Activated naive CD4-positive, alpha-beta T cell treated with anti-CD3 and anti-CD28 coated beads, Interleukin-2, amount 50 U/mL, for 24 hours (primary cell): ENCODE data around the gene VLDLR.

Experiments
- H3K27ac Mint-ChIP-seq: one replicate; pipeline ENCODE4 v1.8.0; 2021; ENCODE audit warnings: mild to moderate bottlenecking, mixed read lengths
- H3K27me3 Mint-ChIP-seq: one replicate; pipeline ENCODE4 v1.8.0; 2021; ENCODE audit warnings: mixed read lengths
- H3K36me3 Mint-ChIP-seq: one replicate; pipeline ENCODE4 v1.8.0; 2021; ENCODE audit warnings: mixed read lengths
- H3K4me1 Mint-ChIP-seq: one replicate; pipeline ENCODE4 v1.8.0; 2021; ENCODE audit warnings: mixed read lengths
- H3K4me3 Mint-ChIP-seq: one replicate; pipeline ENCODE4 v1.8.0; 2021; ENCODE audit warnings: mild to moderate bottlenecking, mixed read lengths
- H3K9me3 Mint-ChIP-seq: one replicate; pipeline ENCODE4 v1.8.0; 2021; ENCODE audit warnings: mixed read lengths

Gene VLDLR

GRCh38 chr9:2634818-2635217, 13.2 kb downstream of the VLDLR start:
- H3K36me3 Mint-ChIP-seq = peaks cover 2% of the 10 kb centered on the region
- no peak overlapping the region for H3K27ac Mint-ChIP-seq
- H3K9me3 Mint-ChIP-seq = no peaks in the 10 kb centered on the region
- H3K27me3 Mint-ChIP-seq = peaks cover 11% of the 10 kb centered on the region
- no peaks in the 10 kb centered on the region for H3K4me1 Mint-ChIP-seq
- H3K4me3 Mint-ChIP-seq = no peak overlapping the region

GRCh38 chr9:2635922-2636321, 14.3 kb downstream of the VLDLR start:
- peaks cover 5% of the 10 kb centered on the region for H3K9me3 Mint-ChIP-seq
- H3K27ac Mint-ChIP-seq = no peak overlapping the region
- H3K4me1 Mint-ChIP-seq = no peaks in the 10 kb centered on the region
- peaks cover 9% of the 10 kb centered on the region for H3K27me3 Mint-ChIP-seq
- no peak overlapping the region for H3K4me3 Mint-ChIP-seq
- H3K36me3 Mint-ChIP-seq = peaks cover 3% of the 10 kb centered on the region

DNA sequence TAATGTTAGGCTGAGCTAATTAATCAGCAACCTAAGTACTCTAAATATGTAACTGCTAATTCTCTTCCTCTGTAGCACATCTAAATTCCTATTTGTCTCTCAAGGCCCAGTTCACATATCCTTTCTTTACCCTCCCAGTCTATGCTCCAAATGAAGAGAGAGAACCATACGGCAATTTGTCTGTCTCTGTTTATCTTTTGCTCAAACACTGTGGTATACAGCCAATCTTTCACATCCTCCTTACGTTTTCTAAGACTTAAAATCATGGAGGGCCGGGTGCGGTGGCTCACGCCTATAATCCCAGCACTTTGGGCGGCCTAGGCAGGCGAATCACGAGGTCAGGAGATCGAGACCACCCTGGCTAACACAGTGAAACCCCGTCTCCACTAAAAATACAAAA, 15.8 kb downstream of the VLDLR start:
- no peaks in the 10 kb centered on the region for H3K4me1 Mint-ChIP-seq
- H3K4me3 Mint-ChIP-seq = no peak overlapping the region
- peak overlapping the region; percentile 9 for H3K27ac Mint-ChIP-seq
- peaks cover 3% of the 10 kb centered on the region for H3K36me3 Mint-ChIP-seq
- H3K27me3 Mint-ChIP-seq = peaks cover 7% of the 10 kb centered on the region
- H3K9me3 Mint-ChIP-seq = peaks cover 5% of the 10 kb centered on the region

- no peak overlapping the region for H3K27ac Mint-ChIP-seq
- H3K4me1 Mint-ChIP-seq = no peaks in the 10 kb centered on the region
- H3K9me3 Mint-ChIP-seq = peaks cover 10% of the 10 kb centered on the region
- H3K27me3 Mint-ChIP-seq = peaks cover 7% of the 10 kb centered on the region
- no peak overlapping the region for H3K4me3 Mint-ChIP-seq
- H3K36me3 Mint-ChIP-seq = peaks cover 3% of the 10 kb centered on the region
Measured at GRCh38 chr9:2638871-2639673, 17.5 kb downstream of the VLDLR start.

- H3K4me1 Mint-ChIP-seq = no peaks in the 10 kb centered on the region
- H3K9me3 Mint-ChIP-seq = peaks cover 10% of the 10 kb centered on the region
- no peak overlapping the region for H3K27ac Mint-ChIP-seq
- H3K27me3 Mint-ChIP-seq = peaks cover 2% of the 10 kb centered on the region
- no peak overlapping the region for H3K4me3 Mint-ChIP-seq
- peaks cover 3% of the 10 kb centered on the region for H3K36me3 Mint-ChIP-seq
Measured at GRCh38 chr9:2639786-2640185, 18.2 kb downstream of the VLDLR start.

DNA sequence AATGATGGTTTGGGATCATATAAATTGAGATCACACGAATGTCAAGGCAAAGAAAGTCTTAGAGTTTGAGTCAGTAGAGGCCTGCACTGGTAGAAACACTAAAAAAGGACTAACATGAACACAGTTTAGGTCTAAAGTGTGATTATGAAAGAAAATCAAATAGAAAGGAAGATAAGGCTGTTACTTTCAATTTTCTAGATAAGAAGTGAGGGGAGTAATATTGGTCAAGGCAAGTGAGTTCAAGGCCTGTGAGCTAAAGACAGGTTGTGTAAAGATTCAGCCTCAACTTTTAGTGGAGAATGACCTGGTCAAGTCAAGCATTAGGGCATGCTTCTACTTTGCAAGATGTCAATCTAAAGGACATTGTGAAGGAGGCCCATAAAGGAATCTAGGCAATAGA, 19.0 kb downstream of the VLDLR start:
- no peak overlapping the region for H3K4me3 Mint-ChIP-seq
- H3K9me3 Mint-ChIP-seq = peaks cover 10% of the 10 kb centered on the region
- no peaks in the 10 kb centered on the region for H3K4me1 Mint-ChIP-seq
- peaks cover 3% of the 10 kb centered on the region for H3K36me3 Mint-ChIP-seq
- peaks cover 1% of the 10 kb centered on the region for H3K27me3 Mint-ChIP-seq
- H3K27ac Mint-ChIP-seq = no peak overlapping the region

DNA sequence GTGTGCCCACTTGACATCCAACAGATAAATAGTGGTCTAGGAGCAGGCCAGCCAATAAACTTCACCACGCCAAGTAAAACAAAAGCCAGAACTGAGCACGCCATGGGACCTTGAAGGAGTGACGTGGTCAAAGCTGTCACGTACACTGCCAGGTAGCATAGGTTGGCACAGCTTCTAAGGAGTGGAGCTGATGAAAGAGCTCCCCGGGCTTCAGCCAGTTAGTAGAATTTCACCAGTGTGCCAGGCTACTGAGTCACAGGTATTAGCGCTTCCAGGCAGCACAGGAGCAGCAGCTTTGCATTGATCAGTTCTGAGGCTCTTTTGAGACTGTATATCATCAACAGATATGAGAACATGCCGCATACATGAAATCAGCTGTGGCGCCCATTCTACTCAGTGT, 19.4 kb downstream of the VLDLR start:
- H3K9me3 Mint-ChIP-seq = peaks cover 10% of the 10 kb centered on the region
- H3K27ac Mint-ChIP-seq = no peak overlapping the region
- H3K4me3 Mint-ChIP-seq = no peak overlapping the region
- no peaks in the 10 kb centered on the region for H3K4me1 Mint-ChIP-seq
- H3K27me3 Mint-ChIP-seq = peaks cover 1% of the 10 kb centered on the region
- peaks cover 3% of the 10 kb centered on the region for H3K36me3 Mint-ChIP-seq

DNA sequence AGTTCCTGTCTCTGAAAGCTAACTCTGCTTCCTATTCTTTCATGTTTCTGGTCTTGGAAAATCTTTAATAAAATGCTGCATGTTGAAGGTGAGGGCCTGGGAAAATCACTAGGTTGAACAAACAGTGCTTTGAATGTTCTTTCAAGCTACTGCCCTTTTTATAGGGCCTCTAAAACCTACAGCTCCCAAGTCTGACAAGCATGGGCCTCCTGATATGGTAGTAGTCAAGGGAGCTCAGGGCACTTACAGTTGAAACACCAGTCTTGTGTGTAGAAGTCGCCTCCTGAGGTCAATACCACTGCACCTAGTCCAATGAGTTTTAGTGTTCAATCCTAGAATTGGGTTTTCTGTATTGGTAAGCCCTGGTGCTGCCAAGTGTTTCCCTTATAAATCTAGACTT, 20.5 kb downstream of the VLDLR start:
- Mint-ChIP-seq H3K27me3 (peaks cover 1% of the 10 kb centered on the region), H3K9me3 (peaks cover 10% of the 10 kb centered on the region), H3K27ac (no peak overlapping the region), H3K4me3 (no peak overlapping the region), H3K4me1 (no peaks in the 10 kb centered on the region), H3K36me3 (peaks cover 3% of the 10 kb centered on the region)

GRCh38 chr9:2645569-2645968, 24.0 kb downstream of the VLDLR start:
- Mint-ChIP-seq H3K4me1 (no peaks in the 10 kb centered on the region), H3K9me3 (peaks cover 6% of the 10 kb centered on the region), H3K27me3 (no peaks in the 10 kb centered on the region), H3K36me3 (no peaks in the 10 kb centered on the region), H3K27ac (no peak overlapping the region), H3K4me3 (no peak overlapping the region)

- H3K27ac Mint-ChIP-seq = peak overlapping the region; percentile 6
- no peaks in the 10 kb centered on the region for H3K9me3 Mint-ChIP-seq
- H3K4me3 Mint-ChIP-seq = no peak overlapping the region
- H3K36me3 Mint-ChIP-seq = peaks cover 7% of the 10 kb centered on the region
- peaks cover 16% of the 10 kb centered on the region for H3K4me1 Mint-ChIP-seq
- H3K27me3 Mint-ChIP-seq = no peaks in the 10 kb centered on the region
Measured at GRCh38 chr9:2655411-2655901, 33.9 kb downstream of the VLDLR start.

DNA sequence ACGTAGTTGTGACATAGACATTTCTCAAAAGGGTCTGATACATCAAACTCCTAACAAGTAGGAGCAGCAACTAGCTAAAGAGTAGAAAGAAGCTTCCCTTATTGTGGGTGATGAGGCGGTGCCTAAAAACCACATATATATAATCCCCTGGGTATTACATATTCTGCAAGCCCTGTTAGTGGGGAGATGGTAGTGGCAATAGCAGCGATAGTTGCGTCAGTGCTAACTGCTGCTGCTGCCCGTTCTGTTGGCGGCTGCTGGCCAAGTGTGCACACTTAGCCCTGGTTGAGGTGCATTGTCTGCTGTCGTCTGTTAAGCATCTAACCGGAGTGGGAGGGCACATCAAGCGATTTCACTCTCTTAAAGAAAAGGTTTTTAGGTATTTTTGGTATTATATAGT, 35.8 kb downstream of the VLDLR start:
- H3K9me3 Mint-ChIP-seq = no peaks in the 10 kb centered on the region
- no peaks in the 10 kb centered on the region for H3K27me3 Mint-ChIP-seq
- no peak overlapping the region for H3K4me3 Mint-ChIP-seq
- H3K4me1 Mint-ChIP-seq = peaks cover 16% of the 10 kb centered on the region
- H3K27ac Mint-ChIP-seq = no peak overlapping the region
- H3K36me3 Mint-ChIP-seq = peaks cover 4% of the 10 kb centered on the region

- H3K36me3 Mint-ChIP-seq = peaks cover 8% of the 10 kb centered on the region
- no peak overlapping the region for H3K4me3 Mint-ChIP-seq
- H3K27me3 Mint-ChIP-seq = no peaks in the 10 kb centered on the region
- no peaks in the 10 kb centered on the region for H3K4me1 Mint-ChIP-seq
- H3K9me3 Mint-ChIP-seq = no peaks in the 10 kb centered on the region
- no peak overlapping the region for H3K27ac Mint-ChIP-seq
Measured at GRCh38 chr9:2662496-2662895, 40.9 kb downstream of the VLDLR start.

GRCh38 chr9:2663461-2664173, 42.0 kb downstream of the VLDLR start:
- H3K4me3 Mint-ChIP-seq = no peak overlapping the region
- H3K27ac Mint-ChIP-seq = no peak overlapping the region
- H3K4me1 Mint-ChIP-seq = no peaks in the 10 kb centered on the region
- no peaks in the 10 kb centered on the region for H3K9me3 Mint-ChIP-seq
- peaks cover 8% of the 10 kb centered on the region for H3K36me3 Mint-ChIP-seq
- H3K27me3 Mint-ChIP-seq = no peaks in the 10 kb centered on the region

DNA sequence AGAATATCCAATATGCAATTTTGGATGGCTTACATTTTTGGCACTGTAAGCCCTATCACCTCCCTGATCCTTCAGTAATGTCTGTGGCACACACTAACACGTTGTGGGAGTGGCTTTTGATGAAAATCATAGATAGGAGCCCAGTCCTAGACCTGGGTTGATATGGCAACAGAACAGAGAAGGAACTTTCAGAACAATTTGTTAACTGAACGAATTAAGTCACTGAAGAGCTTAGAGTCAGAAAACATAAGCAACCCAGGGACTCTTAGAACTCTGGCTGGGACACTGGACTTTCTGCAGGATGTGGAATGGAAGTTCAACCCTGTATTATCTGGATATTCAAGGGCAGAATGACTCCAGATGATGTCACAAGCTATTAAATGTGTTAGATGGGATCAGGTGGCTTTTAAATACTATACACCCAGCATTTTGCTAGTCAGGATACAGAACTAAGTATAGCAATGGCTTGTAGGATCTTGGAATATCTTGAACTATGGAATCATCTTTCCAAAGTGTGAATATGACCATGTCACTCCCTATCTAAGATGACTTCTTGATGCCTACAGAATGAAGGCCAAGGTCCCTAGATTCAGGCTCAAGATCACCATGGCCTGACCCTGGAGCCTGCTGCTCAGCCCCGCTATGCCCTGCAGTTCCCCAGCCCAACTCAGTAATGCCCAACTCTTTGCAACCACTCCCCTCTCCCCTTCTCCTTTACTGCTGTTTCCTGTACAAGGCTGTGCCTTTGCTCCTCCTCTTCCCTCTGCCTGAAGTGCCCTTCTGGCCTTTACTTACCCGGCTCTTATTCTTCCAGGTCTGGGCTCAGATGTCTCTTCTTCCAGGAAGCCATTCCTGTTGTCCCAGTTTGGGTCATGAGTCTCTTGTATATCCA, 42.8 kb downstream of the VLDLR start:
- H3K4me3 Mint-ChIP-seq = no peak overlapping the region
- no peaks in the 10 kb centered on the region for H3K9me3 Mint-ChIP-seq
- H3K4me1 Mint-ChIP-seq = no peaks in the 10 kb centered on the region
- no peak overlapping the region for H3K27ac Mint-ChIP-seq
- no peaks in the 10 kb centered on the region for H3K27me3 Mint-ChIP-seq
- H3K36me3 Mint-ChIP-seq = peaks cover 8% of the 10 kb centered on the region

- H3K9me3 Mint-ChIP-seq = no peaks in the 10 kb centered on the region
- H3K36me3 Mint-ChIP-seq = peaks cover 8% of the 10 kb centered on the region
- no peak overlapping the region for H3K4me3 Mint-ChIP-seq
- H3K27me3 Mint-ChIP-seq = no peaks in the 10 kb centered on the region
- no peak overlapping the region for H3K27ac Mint-ChIP-seq
- H3K4me1 Mint-ChIP-seq = no peaks in the 10 kb centered on the region
Measured at GRCh38 chr9:2666569-2666968, 45.0 kb downstream of the VLDLR start.
